Measurements from ENCODE around the gene B4GALNT1.
A peak's percentile ranks its signal among the peaks of the same experiment; 100 is the strongest.
"Not testable (repeated sequence)": the region's sequence is repeated elsewhere in the genome, so short reads cannot be mapped to it uniquely, and the experiment has no call there.

Gene B4GALNT1

GRCh38 chr12:57607958-57608663, 24.9 kb downstream of the B4GALNT1 start:
- no peak for DNase-seq

DNA sequence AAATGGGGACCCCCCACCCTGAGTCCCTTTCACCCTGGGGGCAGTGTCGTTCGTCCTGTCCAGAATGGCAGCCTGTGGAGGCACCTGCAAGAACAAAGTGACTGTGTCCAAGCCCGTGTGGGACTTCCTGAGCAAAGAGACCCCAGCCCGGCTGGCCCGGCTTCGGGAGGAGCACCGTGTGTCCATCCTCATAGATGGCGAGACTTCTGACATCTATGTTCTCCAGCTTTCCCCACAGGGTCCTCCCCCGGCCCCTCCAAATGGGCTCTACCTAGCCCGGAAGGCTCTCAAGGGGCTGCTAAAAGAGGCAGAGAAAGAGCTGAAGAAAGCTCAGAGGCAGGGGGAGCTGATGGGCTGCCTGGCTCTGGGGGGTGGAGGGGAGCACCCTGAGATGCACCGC, 26.2 kb downstream of the B4GALNT1 start:
- DNase-seq: no peak

- DNase-seq: no peak
Observed at GRCh38 chr12:57606399-57606798, 26.6 kb downstream of the B4GALNT1 start.

GRCh38 chr12:57605811-57606311, 27.1 kb downstream of the B4GALNT1 start:
- no peak for DNase-seq

DNA sequence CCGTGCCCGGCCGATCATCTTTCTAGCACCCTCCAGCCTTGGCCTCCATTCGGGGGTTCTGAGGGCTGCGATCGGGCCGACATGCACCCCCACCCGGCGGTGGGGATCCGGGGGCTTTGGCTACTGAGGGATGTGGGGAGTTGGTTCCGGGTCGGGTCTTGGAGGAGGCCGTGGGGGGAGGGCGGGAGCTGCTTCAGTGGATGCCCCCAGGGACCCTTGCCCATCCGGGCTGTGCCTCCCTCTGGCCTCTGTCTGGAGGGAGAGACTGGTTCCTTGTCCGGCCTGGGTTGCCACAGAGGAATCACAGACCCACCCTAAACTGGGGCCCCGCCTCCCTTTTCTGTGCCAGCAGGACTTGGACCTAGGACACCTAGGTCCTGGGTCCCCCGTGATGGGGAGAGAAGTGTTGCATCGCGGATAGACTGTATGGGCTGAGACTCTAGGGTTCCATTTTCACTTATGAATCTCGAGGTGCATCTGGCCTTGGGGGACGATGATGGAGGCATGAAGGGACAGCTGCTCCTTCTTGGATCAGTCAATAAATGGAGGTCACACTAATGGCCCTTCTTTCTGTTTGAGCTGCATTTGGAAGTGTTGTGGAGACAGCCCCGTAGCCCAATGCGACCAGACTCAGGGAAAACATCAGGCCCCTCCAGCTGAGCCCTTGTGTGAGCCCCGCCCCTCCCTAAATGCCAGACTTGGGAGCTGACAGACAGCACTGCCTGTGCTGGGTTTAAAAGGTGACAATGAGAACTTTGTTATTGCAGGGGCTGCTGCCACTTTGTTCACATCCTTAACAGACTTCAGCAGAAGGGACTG, 27.8 kb downstream of the B4GALNT1 start:
- DNase-seq: no peak

DNA sequence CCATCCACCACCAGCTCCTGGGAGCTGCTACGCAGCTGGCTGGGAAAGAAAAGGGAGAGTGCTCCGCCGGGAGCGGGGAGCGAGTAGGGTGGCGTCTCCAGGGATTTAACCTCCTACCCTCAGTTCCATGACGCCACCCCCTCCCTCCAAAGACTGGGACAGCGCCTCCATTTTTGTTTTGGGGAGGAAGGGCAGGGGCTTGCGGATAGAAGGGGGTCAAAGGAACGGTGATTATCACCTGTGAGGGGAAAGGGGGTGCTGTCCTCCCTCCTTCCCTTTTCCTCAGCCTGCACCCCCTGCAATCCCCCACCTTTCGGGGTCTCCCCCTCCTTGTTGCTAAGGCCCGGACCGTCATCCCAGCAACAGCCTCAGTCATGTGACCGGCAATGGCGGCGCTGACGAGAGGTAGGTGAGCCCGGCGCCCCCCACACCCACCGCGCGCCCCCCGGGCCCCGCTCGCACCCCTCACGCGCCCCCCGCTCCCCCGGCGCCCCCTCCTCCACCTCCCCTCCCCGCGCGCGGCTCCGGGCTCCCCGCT, 28.5 kb downstream of the B4GALNT1 start, which contains the start of gene DTX3:
Gene DTX3, plus strand, starts transcription at position 371 of the 538 bp plus-strand sequence. CDS start 1,694 bp downstream, outside the sequence.
- DNase-seq: no peak

DNA sequence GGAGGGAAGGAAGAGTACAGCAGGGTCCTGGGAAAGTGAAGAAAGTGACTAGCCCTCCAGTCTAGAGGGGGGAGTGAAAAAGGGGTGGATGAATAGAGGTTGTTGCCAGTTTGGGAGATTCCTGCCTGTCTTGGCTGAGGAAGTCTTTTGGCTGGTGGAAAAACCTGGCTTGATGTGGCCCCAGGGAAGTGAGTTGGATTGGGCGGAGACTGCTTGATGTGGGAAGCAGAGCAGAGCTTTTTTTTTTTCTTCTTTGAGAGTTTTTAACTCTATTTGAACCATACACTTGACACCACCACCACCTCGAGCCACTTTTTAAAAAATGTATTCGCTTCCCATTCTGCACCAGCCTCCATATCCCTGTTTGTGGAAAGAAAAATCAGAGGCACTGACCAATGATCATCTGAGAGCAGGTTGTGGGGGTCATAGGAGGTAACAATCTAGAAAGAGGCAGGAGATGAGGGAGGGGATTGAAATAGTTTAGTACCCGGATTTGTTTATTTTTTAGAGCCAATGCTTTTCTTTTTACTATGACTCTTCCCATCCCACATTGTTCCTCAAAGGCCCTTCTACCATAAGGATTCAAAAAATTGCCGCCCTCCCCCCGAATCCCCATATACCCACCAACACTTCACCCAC, 29.1 kb downstream of the B4GALNT1 start:
- DNase-seq: no peak

DNA sequence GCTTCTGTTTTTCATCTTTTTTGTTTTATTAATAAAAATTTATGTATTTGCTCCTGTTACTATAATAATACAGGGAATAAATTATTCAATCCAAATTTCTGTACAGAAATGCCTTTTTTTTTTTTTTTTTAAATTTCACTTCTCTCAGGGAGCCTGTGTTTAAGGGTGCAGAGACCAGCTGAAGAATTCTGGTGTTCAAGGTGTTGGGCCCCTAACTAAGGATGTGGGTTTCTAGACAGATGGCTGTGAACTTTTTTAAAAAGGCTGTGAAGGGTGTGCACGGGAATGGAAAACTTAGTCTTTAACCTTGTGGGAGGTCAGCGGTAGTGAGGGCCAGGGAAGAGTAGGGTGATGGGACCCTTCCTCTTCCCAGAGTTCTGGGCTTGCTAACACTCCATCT, 29.7 kb downstream of the B4GALNT1 start:
- no peak for DNase-seq

DNA sequence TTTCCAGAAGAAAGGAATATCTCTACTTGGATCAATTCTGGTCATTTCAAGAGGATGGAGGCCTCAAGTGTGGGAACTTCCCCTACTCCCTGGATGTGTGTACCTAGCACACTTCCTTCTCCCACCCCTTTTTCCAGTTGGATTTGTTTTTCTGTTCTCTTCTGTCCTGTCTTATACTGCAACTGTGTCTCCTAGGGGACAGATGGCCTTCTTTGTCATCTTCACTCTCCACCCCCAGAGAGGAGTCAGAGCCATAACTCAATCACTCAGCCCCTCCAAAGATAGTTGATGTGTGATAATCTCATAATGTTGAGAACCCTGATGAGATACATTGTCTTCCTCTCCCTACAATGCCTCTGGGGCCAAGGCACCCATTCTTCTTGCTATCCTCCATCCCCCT, 30.5 kb downstream of the B4GALNT1 start:
- no peak for DNase-seq

- no peak for DNase-seq
Observed at GRCh38 chr12:57600395-57600794, 32.6 kb downstream of the B4GALNT1 start.

DNA sequence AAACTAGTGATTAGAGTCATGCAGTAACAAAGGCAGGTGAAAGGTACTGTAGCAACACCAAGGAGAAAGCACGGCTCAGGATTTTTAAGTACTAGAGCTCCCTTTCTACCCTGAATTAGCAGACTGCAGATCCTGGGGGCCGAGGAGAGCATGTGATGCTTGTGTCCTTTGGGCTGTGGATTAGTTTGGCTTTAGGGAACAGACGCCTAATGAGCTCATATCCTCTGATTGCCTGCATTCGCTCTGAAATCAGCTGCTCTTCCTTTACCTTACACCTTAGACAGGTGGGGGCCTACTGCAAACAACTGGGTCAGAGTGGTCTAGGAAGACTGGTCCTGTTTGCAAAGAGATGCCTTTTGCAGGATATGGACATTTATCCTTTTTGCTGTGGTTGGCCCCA, 39.8 kb downstream of the B4GALNT1 start:
- DNase-seq: peak; percentile 21 to 78

DNA sequence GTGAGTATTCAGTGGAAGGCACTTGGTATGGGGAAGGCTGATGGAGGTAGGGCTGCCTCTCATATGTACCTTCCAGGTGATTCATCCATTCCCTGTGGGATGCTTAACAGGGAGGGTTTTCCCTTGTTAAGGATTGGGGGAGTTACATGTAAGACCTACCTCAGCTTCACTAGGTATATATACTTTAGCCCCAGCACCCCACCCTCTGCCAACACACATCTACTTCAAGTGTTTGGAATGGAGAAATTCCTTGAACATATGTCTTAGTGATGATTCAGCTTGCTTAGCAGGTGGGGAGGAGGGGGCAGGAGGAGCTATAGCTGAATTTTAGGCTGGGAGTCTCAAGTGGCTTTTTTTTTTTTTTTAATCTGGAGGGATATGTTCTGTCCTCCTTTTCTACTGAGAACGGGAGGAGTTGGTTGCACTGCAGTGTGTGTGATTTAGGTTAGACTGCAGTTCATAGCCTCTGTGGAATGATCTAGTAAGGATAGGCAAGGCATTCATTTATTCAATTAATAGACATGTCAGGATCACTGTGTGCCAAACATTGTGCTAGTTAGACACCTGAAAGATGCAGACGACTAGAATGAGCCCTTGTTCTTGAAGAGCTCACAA, 40.3 kb downstream of the B4GALNT1 start:
- DNase-seq: peak; percentile 76 to 88

DNA sequence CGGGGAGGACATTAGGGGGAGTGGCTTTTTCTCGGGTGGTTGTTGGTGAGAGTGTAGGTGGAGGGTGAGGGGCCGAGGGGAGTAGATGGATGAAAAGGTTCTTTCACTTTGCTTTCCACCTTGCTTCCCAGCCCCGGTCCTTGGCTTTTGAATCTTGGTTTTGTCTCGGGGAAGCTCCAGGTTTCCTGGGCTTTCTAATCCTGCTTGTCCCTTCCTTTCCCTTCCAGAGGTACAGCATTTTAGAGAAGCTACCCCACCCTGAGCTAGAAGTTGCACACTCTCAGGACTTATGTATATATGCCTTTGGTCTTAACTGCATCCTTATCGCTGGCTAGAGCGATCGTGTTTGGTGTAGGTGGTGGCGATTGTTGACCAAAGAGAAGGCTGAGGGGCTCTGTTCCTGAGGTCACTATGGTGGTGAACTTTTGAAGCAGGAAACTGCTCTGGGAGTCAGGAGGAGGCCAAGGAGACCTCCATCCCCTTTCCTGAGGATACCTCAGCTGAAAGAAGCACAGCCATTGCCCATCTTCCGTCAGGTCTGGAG, 41.1 kb downstream of the B4GALNT1 start:
- no peak for DNase-seq

DNA sequence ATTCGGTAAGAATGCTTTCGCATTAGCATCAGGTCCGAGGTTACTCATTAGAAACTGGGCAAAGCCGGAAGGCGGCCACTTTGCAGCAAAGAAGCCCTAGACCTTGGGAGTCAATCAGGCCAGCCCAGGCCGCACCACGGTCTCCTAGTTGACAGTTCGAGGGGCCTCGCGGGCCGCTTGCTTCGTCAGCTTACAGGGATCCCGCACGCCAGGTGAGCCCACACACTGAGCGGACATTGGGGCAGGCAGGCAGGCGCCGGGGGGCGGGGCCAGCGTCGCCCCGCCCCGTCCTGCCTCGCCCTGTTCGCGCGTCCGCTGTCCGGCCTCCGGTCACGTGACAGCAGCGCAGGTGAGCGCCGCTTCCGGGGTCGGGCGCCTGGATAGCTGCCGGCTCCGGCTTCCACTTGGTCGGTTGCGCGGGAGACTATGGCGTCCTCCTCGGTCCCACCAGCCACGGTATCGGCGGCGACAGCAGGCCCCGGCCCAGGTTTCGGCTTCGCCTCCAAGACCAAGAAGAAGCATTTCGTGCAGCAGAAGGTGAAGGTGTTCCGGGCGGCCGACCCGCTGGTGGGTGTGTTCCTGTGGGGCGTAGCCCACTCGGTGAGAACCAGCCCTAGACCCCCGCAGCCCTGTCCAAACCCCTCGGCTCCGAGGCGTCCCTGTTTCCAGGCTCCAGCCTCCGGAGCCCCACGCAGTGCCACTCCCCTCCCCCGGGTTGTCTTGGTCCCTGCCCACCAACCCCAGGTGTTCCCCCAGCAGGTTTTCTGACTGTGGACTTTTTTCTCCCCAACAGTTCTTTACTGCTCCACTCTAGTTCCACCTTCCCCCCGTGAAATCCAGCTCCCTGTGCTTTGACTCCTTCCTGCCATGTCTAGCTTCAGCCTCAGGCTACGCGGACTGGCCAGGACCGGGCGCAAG, 41.9 kb downstream of the B4GALNT1 start, which contains the start of gene PIP4K2C:
Gene PIP4K2C, plus strand, starts transcription at position 329 of the 918 bp plus-strand sequence. Its CDS starts 98 bp downstream, at position 427.
- DNase-seq: peak; percentile 23 to 64

- DNase-seq: no peak
Observed at GRCh38 chr12:57590479-57590863, 42.5 kb downstream of the B4GALNT1 start.

DNA sequence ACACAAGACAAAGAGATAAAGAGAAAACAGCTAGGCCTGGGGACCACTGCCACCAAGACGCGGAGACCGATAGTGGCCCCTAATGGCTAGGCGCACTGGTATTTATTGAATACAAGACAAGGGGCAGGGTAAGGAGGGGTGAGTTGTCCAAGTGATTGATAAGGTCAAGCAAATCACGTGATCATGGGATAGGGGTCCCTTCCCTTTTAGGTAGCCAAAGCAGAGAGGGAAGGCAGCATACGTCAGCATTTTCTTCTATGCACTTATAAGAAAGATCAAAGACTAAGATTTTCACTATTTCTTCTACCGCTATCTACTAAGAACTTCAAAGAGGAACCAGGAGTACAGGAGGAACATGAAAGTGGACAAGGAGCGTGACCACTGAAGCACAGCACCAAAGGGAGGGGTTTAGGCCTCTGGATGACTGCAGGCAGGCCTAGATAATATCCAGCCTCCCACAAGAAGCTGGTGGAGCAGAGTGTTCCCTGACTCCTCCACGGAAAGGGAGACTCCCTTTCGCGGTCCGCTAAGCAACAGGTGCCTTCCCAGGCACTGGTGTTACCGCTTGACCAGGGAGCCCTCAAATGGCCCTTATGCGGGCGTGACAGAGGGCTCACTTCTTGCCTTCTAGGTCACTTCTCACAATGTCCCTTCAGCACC, 43.9 kb downstream of the B4GALNT1 start:
- DNase-seq: not testable (repeated sequence)

GRCh38 chr12:57586832-57587429, 46.1 kb downstream of the B4GALNT1 start:
- no peak for DNase-seq

DNA sequence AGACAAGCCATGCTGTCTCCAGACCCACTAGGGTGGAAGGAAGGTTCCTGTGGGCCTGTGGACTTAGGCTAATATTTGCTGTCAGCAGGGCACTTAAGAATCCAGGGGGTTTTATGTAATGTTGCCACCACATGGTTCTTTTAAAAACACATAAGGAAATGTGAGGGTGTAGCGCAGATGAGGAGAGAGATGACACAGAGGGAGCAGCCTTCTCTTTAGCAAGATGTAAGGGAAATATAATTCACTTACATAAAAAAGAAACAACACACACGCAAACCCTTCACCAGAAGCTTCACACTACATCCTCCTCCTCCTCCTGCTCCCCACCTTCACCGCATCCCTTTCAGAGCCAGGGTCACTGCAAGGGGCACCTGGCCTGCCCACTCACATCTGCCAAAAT, 46.9 kb downstream of the B4GALNT1 start:
- DNase-seq: no peak

DNA sequence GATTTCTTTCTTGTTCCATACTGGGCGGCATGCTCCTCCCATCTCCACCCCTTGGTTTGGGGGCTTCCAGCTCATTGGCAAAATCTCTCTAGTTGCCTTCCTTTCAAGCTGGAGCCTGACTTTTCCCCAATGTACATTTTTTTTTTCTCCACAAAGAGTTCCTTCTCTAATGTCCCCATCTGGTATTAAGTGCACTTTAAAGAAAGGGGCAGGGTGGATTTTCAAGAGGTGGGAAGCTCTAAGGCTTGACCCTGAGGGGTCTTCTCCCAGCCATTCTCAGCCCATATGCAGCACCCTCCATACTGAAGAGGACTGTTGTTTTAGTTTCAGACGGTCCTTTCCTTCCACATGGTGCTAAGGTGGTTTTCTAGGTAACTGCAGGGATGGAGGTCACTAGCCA, 47.8 kb downstream of the B4GALNT1 start:
- no peak for DNase-seq

GRCh38 chr12:57584690-57585089, 48.3 kb downstream of the B4GALNT1 start:
- DNase-seq: no peak
